GM12864 (cell line): Measurements from ENCODE around the gene FOXO3.

ENCODE experiments used
- DNase-seq: peaks from one replicate; pipeline ENCODE4 v3.0.0-alpha.2; 2011; ENCODE audit warnings: low read depth
- H3K4me3 ChIP-seq: 2 replicates; pipeline ENCODE4 v1.5.1; 2011; ENCODE audit warnings: mild to moderate bottlenecking, low read depth, low read length, control low read depth
- TF ChIP-seq, protein P1 (sequence below): IDR thresholded peaks from 2 replicates; pipeline ENCODE4 v1.5.1; 2011; ENCODE audit warnings: low read depth, mild to moderate bottlenecking, moderate library complexity, low read length, control low read depth, inconsistent platforms; ENCODE audit errors: missing control alignments

FOXO3 gene

GRCh38 chr6:108618623-108619152, 58.0 kb downstream of the FOXO3 start:
- DNase-seq = no peak
- no peak overlapping the region for H3K4me3 ChIP-seq

GRCh38 chr6:108619431-108620197, 58.9 kb downstream of the FOXO3 start:
- TF ChIP-seq, protein P1, sequence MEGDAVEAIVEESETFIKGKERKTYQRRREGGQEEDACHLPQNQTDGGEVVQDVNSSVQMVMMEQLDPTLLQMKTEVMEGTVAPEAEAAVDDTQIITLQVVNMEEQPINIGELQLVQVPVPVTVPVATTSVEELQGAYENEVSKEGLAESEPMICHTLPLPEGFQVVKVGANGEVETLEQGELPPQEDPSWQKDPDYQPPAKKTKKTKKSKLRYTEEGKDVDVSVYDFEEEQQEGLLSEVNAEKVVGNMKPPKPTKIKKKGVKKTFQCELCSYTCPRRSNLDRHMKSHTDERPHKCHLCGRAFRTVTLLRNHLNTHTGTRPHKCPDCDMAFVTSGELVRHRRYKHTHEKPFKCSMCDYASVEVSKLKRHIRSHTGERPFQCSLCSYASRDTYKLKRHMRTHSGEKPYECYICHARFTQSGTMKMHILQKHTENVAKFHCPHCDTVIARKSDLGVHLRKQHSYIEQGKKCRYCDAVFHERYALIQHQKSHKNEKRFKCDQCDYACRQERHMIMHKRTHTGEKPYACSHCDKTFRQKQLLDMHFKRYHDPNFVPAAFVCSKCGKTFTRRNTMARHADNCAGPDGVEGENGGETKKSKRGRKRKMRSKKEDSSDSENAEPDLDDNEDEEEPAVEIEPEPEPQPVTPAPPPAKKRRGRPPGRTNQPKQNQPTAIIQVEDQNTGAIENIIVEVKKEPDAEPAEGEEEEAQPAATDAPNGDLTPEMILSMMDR = no peak
- no peak overlapping the region for H3K4me3 ChIP-seq
- no peak for DNase-seq

More at GRCh38 chr6:108618623-108619152, 58.0 kb downstream of the FOXO3 start:
- TF ChIP-seq, protein P1 = no peak

- TF ChIP-seq, protein P1 = no peak
- H3K4me3 ChIP-seq = no peak overlapping the region
- DNase-seq = no peak
Measured at GRCh38 chr6:108621117-108621516, 60.4 kb downstream of the FOXO3 start.

DNA sequence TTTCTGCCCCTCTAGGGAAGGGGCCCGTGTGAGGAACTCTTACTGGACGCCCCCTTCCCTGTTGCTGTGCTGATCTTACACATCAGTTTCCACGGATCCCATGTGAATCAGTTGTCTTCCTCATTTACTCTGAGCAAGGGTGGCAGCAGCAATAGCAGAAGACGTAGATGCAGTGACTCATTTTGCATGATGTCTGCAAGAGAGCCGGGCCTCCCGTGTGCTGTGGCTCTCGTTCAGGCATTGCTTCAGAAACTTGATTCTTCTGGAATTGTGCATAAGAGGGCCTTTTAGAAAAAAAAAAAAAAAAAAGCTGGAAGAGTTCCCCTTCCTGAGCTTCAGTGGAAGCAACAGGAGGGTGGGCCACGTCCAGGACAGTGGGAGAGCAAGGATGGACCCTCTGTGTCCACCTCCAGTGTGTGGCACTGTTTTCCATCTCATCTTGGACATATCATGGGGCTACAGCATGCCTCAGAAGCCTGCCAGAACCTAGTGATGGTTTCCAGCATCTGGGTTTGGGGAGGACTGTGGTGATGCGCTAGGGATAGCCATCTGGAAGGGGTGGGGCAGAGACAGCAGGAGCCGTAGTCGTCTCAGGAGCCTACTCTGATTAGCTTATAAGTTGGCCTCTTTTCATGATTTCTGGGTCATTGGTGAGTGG, 62.1 kb downstream of the FOXO3 start:
- TF ChIP-seq, protein P1 = no peak
- no peak for DNase-seq
- no peak overlapping the region for H3K4me3 ChIP-seq

- no peak overlapping the region for H3K4me3 ChIP-seq
- TF ChIP-seq, protein P1 = no peak
- no peak for DNase-seq
Measured at GRCh38 chr6:108623995-108624394, 63.3 kb downstream of the FOXO3 start.

DNA sequence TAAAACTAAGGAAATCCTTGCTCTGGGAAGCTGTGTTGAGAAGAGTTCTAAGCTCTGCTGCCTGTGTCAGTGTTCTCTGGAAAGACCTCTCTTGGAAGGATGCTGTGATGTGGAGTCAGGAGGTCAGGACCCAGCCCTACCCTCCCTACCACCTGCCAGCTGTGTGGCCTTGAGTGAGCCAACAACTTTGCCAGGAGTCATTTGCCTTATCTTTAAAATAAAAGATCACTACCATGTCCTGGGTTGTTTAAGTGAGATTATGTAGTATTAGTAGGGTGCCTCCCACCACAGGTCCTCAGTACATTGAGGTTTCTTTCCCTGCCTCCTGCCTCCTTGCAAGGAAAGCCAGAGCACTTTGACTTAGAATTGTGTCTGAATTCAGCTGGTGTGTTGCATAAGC, 64.9 kb downstream of the FOXO3 start:
- TF ChIP-seq, protein P1 = no peak
- DNase-seq = no peak
- H3K4me3 ChIP-seq = no peak overlapping the region
